ENCODE results near the gene SNRNP25.

- no peak for TF ChIP-seq ZNF398 (tag by site-specific recombination; IDR thresholded peaks at IDR 0.05)
- TF ChIP-seq CTCF (tag by site-specific recombination; IDR thresholded peaks at IDR 0.05), result no peak
- no peak for TF ChIP-seq ZBTB26 (tag by site-specific recombination; optimal IDR thresholded peaks at IDR 0.05)
Measured at GRCh38 chr16:91484-91883, 37.9 kb downstream of the SNRNP25 start.
